Cardiac muscle cell (in vitro differentiated cells and primary cell): ENCODE data around the gene EHMT1. TPM values are rescaled to one million over a fixed set of nuclear protein-coding genes. Genes with fewer than 3 reads are reported as not detected.
"Not testable (repeated sequence)": the region's sequence is repeated elsewhere in the genome, so short reads cannot be mapped to it uniquely, and the experiment has no call there.

ENCODE experiments used
- DNase-seq, 2 donors: peaks; one replicate each; pipeline versions ENCODE4 v3.0.0 to v3.0.0-alpha.2; 2010 to 2017; ENCODE audit warnings: low read depth in 1 of 2, low spot score in 1 of 2
- H3K27ac ChIP-seq: fragments of 200-600 bp; sonication (generic); 2 replicates; pipeline ENCODE4 v1.5.1; 2016
- H3K27me3 ChIP-seq: fragments of 200-600 bp; sonication (generic); 2 replicates; pipeline ENCODE4 v1.6.0; 2016; ENCODE audit warnings: control low read depth
- H3K36me3 ChIP-seq: fragments of 200-600 bp; sonication (generic); 2 replicates; pipeline ENCODE4 v1.5.1; 2016; ENCODE audit warnings: control low read depth
- H3K4me1 ChIP-seq: fragments of 200-600 bp; sonication (generic); 2 replicates; pipeline ENCODE4 v1.8.1; 2017; ENCODE audit warnings: low read depth, mild to moderate bottlenecking, mixed run types
- H3K4me3 ChIP-seq: fragments of 200-600 bp; sonication (generic); 2 replicates; pipeline ENCODE4 v1.5.1; 2016; ENCODE audit warnings: mild to moderate bottlenecking
- H3K9me3 ChIP-seq: fragments of 200-600 bp; sonication (generic); 2 replicates; pipeline ENCODE4 v1.5.1; 2017; ENCODE audit warnings: low read depth, mild to moderate bottlenecking, control low read depth
- CTCF ChIP-seq: IDR thresholded peaks from 2 replicates; pipeline ENCODE4 v1.5.1; 2012; ENCODE audit warnings: low read depth, mild to moderate bottlenecking, low read length
- polyA plus RNA-seq: library from polyadenylated mRNA; unstranded; fragments of >200 nt; fragmentation: Nextera tagmentation; extraction: Ambion mirVana; gene quantifications from 2 replicates; pipeline ENCODE4 v1.2.1, GENCODE V29; 2016
- total RNA-seq: library from RNA; depleted of rRNA; stranded (reverse); fragments of >200 nt; gene quantifications from 2 replicates; pipeline ENCODE4 v1.2.3, GENCODE V29; 2016

EHMT1 gene
- total and polyA plus RNA-seq, 2 experiments from 2014 or later, result 55.5 to 93.8 TPM

GRCh38 chr9:137592767-137593166 is 26.0 kb upstream of the EHMT1 start:
- Histone ChIP-seq H3K27ac (no peak overlapping the region), H3K27me3 (no peaks in the 10 kb centered on the region), H3K4me1 (peaks cover 4% of the 10 kb centered on the region), H3K36me3 (peaks cover 4% of the 10 kb centered on the region), H3K9me3 (no peaks in the 10 kb centered on the region), H3K4me3 (no peak overlapping the region)
- no peak for DNase-seq
- TF ChIP-seq CTCF, result no peak

GRCh38 chr9:137593176-137593575 is 25.6 kb upstream of the EHMT1 start:
- Histone ChIP-seq H3K4me1 (peaks cover 4% of the 10 kb centered on the region), H3K4me3 (no peak overlapping the region), H3K9me3 (no peaks in the 10 kb centered on the region), H3K36me3 (peaks cover under 1% of the 10 kb centered on the region), H3K27ac (no peak overlapping the region), H3K27me3 (no peaks in the 10 kb centered on the region)
- TF ChIP-seq CTCF, result no peak
- no peak for DNase-seq

GRCh38 chr9:137596577-137596976 is 22.2 kb upstream of the EHMT1 start:
- H3K4me1 ChIP-seq, H3K4me3 ChIP-seq, H3K36me3 ChIP-seq, H3K27me3 ChIP-seq, H3K27ac ChIP-seq, H3K9me3 ChIP-seq, DNase-seq: not testable (repeated sequence)

GRCh38 chr9:137598943-137599342 is 19.9 kb upstream of the EHMT1 start:
- no peak for TF ChIP-seq CTCF
- Histone ChIP-seq H3K27me3 (no peaks in the 10 kb centered on the region), H3K36me3 (no peaks in the 10 kb centered on the region), H3K9me3 (no peaks in the 10 kb centered on the region), H3K4me1 (no peaks in the 10 kb centered on the region), H3K27ac (no peak overlapping the region), H3K4me3 (no peak overlapping the region)
- DNase-seq, result no peak

- Histone ChIP-seq H3K4me3 (no peak overlapping the region), H3K4me1 (peaks cover 13% of the 10 kb centered on the region), H3K9me3 (no peaks in the 10 kb centered on the region), H3K27ac (no peak overlapping the region), H3K36me3 (no peaks in the 10 kb centered on the region), H3K27me3 (no peaks in the 10 kb centered on the region)
- no peak for TF ChIP-seq CTCF
- no peak for DNase-seq
Measured at GRCh38 chr9:137602661-137603060, 16.1 kb upstream of the EHMT1 start.

- Histone ChIP-seq H3K4me1 (peaks cover 18% of the 10 kb centered on the region), H3K36me3 (no peaks in the 10 kb centered on the region), H3K27ac (no peak overlapping the region), H3K27me3 (no peaks in the 10 kb centered on the region), H3K4me3 (no peak overlapping the region), H3K9me3 (no peaks in the 10 kb centered on the region)
- no peak for DNase-seq
- TF ChIP-seq CTCF, result no peak
Measured at GRCh38 chr9:137603879-137604278, 14.9 kb upstream of the EHMT1 start.
